VCaP (cell line): ENCODE results near the gene USP30.
A peak's percentile ranks its signal among the peaks of the same experiment; 100 is the strongest.

ENCODE experiments used
- H3K27ac ChIP-seq: fragments of 450-650 bp; 2 replicates; pipeline ENCODE4 v1.5.1; 2017
- TF ChIP-seq, protein P1 (sequence below): fragments of 450-650 bp; conservative IDR thresholded peaks from 2 replicates; pipeline ENCODE4 v1.5.1; 2017; ENCODE audit warnings: mild to moderate bottlenecking, moderate library complexity

Gene USP30

DNA sequence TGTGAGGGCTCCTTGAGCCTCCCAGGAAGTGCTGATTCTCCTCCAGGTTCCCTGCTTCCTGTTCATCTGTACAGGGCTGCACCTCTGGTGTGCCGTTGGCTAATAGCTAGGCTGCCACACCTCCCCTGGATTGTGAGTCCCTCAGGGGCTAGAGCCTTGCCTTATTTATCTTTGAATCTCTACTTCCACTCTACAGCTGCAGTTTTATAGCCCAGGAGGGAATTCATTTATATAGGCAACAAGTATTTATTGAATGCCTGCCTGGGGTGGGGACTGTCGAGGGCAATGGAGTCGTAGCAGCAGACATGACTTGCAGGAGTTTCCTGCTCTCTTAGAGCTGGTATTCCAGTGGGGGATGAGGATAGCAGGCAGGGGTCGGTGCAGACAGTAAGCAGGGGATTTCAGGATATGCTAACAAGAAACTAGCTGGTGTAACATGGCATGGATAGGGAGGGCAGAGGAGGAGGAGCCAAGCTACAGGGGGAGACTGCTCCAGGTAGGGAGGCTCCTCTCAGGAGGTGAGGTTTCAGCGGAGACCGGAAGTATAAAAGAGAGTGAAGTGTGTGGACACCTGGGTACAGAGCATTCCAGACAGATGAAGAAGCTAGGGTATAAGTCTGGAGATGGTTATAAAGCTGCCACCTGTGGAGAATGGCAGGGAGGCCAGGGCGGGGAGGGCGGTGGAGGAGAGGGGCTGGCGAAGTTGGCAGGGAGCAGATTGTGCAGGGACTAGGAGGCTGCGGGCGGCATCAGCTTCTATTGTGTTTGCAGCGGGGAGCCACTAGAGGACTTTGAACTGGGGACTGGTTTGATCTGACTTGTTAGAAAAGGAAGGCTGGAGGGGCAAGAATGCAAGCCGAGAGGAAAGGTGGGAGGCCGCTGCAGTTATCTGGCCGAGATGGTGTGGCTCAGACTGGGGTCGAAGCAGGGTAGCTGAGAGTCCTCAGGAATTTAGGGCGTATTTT is 17.2 kb downstream of the USP30 start:
- TF ChIP-seq, protein P1, sequence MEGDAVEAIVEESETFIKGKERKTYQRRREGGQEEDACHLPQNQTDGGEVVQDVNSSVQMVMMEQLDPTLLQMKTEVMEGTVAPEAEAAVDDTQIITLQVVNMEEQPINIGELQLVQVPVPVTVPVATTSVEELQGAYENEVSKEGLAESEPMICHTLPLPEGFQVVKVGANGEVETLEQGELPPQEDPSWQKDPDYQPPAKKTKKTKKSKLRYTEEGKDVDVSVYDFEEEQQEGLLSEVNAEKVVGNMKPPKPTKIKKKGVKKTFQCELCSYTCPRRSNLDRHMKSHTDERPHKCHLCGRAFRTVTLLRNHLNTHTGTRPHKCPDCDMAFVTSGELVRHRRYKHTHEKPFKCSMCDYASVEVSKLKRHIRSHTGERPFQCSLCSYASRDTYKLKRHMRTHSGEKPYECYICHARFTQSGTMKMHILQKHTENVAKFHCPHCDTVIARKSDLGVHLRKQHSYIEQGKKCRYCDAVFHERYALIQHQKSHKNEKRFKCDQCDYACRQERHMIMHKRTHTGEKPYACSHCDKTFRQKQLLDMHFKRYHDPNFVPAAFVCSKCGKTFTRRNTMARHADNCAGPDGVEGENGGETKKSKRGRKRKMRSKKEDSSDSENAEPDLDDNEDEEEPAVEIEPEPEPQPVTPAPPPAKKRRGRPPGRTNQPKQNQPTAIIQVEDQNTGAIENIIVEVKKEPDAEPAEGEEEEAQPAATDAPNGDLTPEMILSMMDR, result no peak
- H3K27ac ChIP-seq, result no peak overlapping the region

DNA sequence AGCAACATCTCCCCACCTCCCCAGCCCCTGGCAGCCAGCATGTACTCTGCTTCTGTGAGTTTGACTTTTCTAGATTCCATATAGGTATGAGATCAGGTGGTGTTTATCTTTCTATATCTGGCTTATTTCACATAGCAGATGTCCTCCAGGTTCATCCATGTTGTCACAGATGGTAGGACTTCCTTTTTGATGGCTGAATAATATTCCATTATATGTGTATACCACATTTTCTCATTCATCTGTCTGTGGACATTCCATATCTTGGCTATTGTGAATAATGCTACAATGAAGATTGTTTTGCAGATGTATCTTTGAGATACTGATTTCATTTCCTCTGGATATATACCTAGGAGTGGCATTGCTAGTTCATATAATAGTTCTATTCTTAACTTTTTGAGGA is 22.5 kb downstream of the USP30 start:
- H3K27ac ChIP-seq, result no peak overlapping the region
- TF ChIP-seq, protein P1, result no peak

DNA sequence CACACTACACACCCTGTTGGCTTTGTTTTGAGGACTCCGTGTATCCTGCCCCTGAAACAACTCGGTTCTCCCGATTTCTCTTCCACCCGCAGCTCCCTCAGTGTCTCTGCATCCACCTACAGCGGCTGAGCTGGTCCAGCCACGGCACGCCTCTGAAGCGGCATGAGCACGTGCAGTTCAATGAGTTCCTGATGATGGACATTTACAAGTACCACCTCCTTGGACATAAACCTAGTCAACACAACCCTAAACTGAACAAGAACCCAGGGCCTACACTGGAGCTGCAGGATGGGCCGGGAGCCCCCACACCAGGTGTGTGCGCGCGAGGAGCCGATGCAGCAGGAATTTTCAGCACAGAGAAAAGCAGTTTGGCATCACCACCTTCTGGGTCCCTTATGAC is 30.4 kb downstream of the USP30 start:
- TF ChIP-seq, protein P1, result no peak
- H3K27ac ChIP-seq, result no peak overlapping the region

DNA sequence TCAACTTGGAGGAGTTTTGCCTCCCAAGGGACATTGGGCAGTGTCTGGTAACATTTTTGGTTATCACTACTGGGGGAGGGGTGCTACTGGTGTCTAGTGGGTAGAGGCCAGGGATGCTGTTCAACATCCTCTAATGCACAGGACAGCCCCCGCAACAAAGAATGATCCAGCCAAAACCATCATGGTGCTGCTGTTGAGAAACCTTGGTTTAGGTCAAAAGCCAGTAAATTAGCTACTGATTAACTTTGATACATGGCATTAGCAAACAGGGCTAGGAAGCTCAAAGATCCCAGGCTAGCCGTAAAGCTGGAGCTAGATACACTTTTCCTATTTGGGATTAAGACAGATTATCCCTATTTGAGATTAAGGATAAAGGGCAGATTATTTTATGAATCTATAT is 32.0 kb downstream of the USP30 start:
- TF ChIP-seq, protein P1, result no peak
- H3K27ac ChIP-seq, result no peak overlapping the region

DNA sequence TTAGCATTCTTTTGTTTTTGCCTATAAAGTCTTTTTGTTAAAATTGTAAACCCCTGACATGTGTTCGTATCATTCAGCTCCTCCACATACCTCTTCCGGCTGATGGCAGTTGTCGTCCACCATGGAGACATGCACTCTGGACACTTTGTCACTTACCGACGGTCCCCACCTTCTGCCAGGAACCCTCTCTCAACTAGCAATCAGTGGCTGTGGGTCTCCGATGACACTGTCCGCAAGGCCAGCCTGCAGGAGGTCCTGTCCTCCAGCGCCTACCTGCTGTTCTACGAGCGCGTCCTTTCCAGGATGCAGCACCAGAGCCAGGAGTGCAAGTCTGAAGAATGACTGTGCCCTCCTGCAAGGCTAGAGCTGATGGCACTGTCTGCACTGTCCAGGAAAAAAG is 33.2 kb downstream of the USP30 start:
- H3K27ac ChIP-seq, result peak overlapping the region; percentile 66; the same call in 1 of the 2 replicates
- TF ChIP-seq, protein P1, result no peak

DNA sequence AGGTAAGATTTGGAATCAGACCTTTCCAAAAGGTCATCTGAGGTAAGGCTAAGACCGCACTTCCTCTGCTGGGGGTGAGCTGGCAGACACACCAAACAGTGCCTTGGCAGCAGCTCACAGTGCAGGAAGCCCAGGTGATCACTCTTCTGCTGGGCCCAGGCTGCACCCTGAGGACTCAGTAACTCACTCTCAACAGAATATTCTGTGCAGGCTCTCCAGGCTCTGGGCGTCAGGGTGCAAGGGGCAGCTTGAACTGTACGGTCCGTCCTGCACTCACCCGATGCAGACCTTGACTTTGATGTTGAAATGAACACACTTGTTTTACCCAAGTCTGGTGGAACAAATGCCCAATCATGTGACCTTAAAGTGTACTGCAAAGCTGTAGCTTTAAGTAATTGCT is 34.9 kb downstream of the USP30 start:
- TF ChIP-seq, protein P1, result no peak
- H3K27ac ChIP-seq, result peak overlapping the region; percentile 66

DNA sequence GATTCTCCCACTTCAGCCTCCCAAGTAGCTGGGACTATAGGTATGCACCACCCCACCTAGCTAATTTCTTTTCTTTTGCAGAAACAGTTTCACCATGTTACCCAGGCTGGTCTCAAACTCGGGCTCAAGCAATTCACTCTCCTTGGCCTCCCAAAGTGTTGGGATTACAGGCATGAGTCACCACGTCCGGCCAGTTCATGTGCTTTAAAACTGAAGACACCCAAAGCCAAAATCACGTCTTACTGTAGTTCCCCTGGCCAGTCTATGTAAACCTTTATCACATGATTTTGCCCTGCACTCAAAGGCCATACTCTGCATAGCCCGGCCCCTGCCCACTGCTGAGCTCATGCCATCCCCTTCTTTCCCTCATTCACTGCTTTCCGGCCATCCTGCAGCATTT is 36.4 kb downstream of the USP30 start:
- peak overlapping the region; percentile 66; the same call in 1 of the 2 replicates for H3K27ac ChIP-seq
- TF ChIP-seq, protein P1, result no peak
